Activated CD8-positive, alpha-beta T cell treated with anti-CD3 and anti-CD28 coated beads for 36 hours (primary cell): ENCODE measurements around the gene EGFR. TPM values are rescaled to one million over a fixed set of nuclear protein-coding genes. Genes with fewer than 3 reads are reported as not detected.

Source experiments
- ATAC-seq: fragments of 200-7000 bp; cut with Tn5 transposase; one replicate; pipeline ENCODE4 v1.10.0; 2021; ENCODE audit warnings: mild to moderate bottlenecking, moderate library complexity
- CTCF ChIA-PET: fragments of 350-600 bp; sonication (Branson Sonifier 250); formaldehyde crosslinking; loops from one replicate; lab custom pipeline; 2021; ENCODE audit warnings: antibody characterized with exemption; lab: Charles Lee
- POLR2A ChIA-PET: fragments of 350-600 bp; sonication (Branson Sonifier 250); formaldehyde crosslinking; loops from one replicate; lab custom pipeline; 2021; ENCODE audit warnings: antibody characterized with exemption; lab: Charles Lee
- DNase-seq: peaks from one replicate; pipeline ENCODE4 v3.0.0-alpha.2; 2020
- H3K27ac Mint-ChIP-seq: one replicate; pipeline ENCODE4 v1.8.0; 2021; ENCODE audit warnings: mild to moderate bottlenecking, mixed read lengths
- H3K27me3 Mint-ChIP-seq: one replicate; pipeline ENCODE4 v1.8.0; 2021; ENCODE audit warnings: mixed read lengths
- H3K36me3 Mint-ChIP-seq: one replicate; pipeline ENCODE4 v1.8.0; 2021; ENCODE audit warnings: low read depth, mixed read lengths
- H3K4me1 Mint-ChIP-seq: one replicate; pipeline ENCODE4 v1.8.0; 2021; ENCODE audit warnings: low read depth, mixed read lengths
- H3K4me3 Mint-ChIP-seq: one replicate; pipeline ENCODE4 v1.8.0; 2021; ENCODE audit warnings: mild to moderate bottlenecking, moderate library complexity, mixed read lengths
- H3K9me3 Mint-ChIP-seq: one replicate; pipeline ENCODE4 v1.8.0; 2021; ENCODE audit warnings: mixed read lengths
- intact Hi-C: fragments of 100-400 bp; cut with micrococcal nuclease; formaldehyde crosslinking; loops from one replicate; pipeline ENCODE4 v1.10.0; 2022
- total RNA-seq, 2 experiments: library from RNA; stranded (reverse); gene quantifications; one replicate each; pipeline ENCODE4 v1.2.3, GENCODE V29; 2021
- TF ChIP-seq, protein P1 (sequence below): fragments of 200-600 bp; IDR thresholded peaks from one replicate; pipeline ENCODE4 v1.8.0; 2022; ENCODE audit warnings: antibody characterized with exemption, mild to moderate bottlenecking

The EGFR gene
- total RNA-seq, 2 experiments from 2014 or later = not detected

DNA sequence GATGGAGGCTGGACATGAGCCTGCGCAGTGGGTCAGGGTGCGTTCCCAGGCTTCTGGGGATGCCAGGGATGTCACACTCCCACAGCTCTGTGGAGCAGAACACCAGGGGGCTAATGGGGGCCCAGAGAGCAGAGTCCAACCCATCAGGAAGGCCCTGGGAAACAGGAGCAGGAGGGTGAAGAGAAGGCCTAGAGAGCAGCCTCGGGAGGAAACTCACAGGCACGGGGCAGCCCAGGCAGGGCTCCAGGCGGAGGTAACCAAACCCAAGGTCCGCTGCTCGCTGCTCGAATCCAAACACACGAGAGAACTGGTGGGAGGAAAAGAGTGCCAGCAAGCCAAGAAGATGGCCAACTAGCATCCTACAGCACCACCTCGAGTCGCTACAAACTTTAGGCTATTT is 215.6 kb downstream of the EGFR start:
- intact Hi-C loops = no loop called here
- ATAC-seq = no peak
- ChIA-PET CTCF (interaction anchor here (1.3 kb wide), 1 partner anchor 14 kb away, joined by 3 read pairs; no protein-coding TSS in a partner anchor), POLR2A (no interaction called here)
- no peak overlapping the region for H3K4me3 Mint-ChIP-seq
- no peaks in the 10 kb centered on the region for H3K36me3 Mint-ChIP-seq
- no peak for DNase-seq
- peaks cover 12% of the 10 kb centered on the region for H3K27me3 Mint-ChIP-seq
- TF ChIP-seq, protein P1, sequence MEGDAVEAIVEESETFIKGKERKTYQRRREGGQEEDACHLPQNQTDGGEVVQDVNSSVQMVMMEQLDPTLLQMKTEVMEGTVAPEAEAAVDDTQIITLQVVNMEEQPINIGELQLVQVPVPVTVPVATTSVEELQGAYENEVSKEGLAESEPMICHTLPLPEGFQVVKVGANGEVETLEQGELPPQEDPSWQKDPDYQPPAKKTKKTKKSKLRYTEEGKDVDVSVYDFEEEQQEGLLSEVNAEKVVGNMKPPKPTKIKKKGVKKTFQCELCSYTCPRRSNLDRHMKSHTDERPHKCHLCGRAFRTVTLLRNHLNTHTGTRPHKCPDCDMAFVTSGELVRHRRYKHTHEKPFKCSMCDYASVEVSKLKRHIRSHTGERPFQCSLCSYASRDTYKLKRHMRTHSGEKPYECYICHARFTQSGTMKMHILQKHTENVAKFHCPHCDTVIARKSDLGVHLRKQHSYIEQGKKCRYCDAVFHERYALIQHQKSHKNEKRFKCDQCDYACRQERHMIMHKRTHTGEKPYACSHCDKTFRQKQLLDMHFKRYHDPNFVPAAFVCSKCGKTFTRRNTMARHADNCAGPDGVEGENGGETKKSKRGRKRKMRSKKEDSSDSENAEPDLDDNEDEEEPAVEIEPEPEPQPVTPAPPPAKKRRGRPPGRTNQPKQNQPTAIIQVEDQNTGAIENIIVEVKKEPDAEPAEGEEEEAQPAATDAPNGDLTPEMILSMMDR = no peak
- H3K9me3 Mint-ChIP-seq = peaks cover under 1% of the 10 kb centered on the region
- no peaks in the 10 kb centered on the region for H3K4me1 Mint-ChIP-seq
- H3K27ac Mint-ChIP-seq = no peak overlapping the region

DNA sequence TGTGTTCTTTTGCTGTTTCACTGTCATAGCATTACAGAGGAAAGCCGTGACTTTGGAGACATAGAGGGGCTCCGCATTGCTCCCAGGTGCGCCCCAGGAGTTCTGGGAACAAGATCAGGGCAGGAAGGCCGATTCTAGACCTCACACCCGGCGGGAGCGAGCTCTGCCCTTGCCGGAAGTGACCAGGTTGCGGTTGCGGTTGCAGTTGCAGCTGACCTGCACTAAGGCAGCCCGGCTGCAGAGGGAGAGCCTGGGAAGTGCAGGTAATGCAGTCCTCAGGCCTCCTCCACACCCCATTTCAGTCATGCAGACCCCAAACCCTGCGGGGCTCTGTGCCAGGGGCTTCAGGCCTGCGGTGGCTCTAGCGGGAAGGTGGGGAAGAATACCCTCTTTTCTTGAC is 216.3 kb downstream of the EGFR start:
- no peak overlapping the region for H3K4me3 Mint-ChIP-seq
- DNase-seq (no peak), ATAC-seq (no peak)
- no peaks in the 10 kb centered on the region for H3K9me3 Mint-ChIP-seq
- TF ChIP-seq, protein P1 = no peak
- ChIA-PET POLR2A (no interaction called here), CTCF (interaction anchor here (1.3 kb wide), 1 partner anchor 13 kb away, joined by 3 read pairs; no protein-coding TSS in a partner anchor)
- no peak overlapping the region for H3K27ac Mint-ChIP-seq
- peaks cover 13% of the 10 kb centered on the region for H3K27me3 Mint-ChIP-seq
- intact Hi-C loops = no loop called here
- H3K36me3 Mint-ChIP-seq = no peaks in the 10 kb centered on the region
- no peaks in the 10 kb centered on the region for H3K4me1 Mint-ChIP-seq

DNA sequence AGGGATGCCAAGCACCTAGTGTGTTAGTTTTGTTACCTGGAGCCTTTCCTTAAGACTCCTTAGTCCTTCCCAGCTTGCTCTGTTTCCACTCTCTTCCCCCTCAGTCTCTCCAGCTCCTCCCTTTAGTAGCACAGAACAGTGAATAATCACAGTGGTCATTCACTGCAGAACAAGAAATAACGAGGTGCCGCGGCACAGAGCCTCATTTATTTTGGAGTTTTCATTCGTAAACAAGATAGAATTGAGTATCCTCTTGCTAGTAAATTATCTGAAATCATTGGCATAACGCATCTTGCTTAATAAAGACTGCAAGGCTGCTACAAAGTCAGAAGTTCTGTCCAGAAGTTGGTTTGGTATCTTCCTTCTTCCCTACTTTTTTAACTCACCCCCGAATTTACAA is 217.0 kb downstream of the EGFR start:
- DNase-seq (no peak), ATAC-seq (no peak)
- CTCF ChIA-PET = no interaction called here
- no peaks in the 10 kb centered on the region for H3K4me1 Mint-ChIP-seq
- peaks cover 13% of the 10 kb centered on the region for H3K27me3 Mint-ChIP-seq
- H3K36me3 Mint-ChIP-seq = no peaks in the 10 kb centered on the region
- intact Hi-C loops = no loop called here
- TF ChIP-seq, protein P1 = no peak
- no peak overlapping the region for H3K27ac Mint-ChIP-seq
- POLR2A ChIA-PET = no interaction called here
- no peak overlapping the region for H3K4me3 Mint-ChIP-seq
- H3K9me3 Mint-ChIP-seq = no peaks in the 10 kb centered on the region

DNA sequence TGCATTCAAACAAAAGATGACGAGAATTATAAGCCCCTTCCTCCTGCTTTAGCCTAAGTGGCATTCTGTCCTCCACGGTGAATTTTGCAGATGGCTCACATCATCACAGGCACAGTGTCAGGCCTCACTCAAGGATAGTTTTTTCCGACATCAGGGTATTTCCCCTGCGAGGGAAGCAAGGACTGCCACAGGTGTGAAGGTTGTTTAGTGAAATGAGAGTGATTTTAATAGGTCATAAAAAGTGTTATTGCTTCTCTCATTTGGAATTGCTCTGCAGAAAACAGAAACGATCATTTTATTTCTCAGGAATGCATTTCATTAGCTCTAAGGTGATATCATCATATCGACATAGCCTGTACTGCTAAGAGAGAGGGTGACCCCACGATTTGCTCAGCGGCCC is 217.7 kb downstream of the EGFR start:
- H3K27me3 Mint-ChIP-seq = peaks cover 13% of the 10 kb centered on the region
- CTCF ChIA-PET = interaction anchor here (0.9 kb wide), 1 partner anchor 19 kb away, joined by 4 read pairs; no protein-coding TSS in a partner anchor
- TF ChIP-seq, protein P1 = no peak
- H3K4me3 Mint-ChIP-seq = no peak overlapping the region
- H3K9me3 Mint-ChIP-seq = no peaks in the 10 kb centered on the region
- no peaks in the 10 kb centered on the region for H3K36me3 Mint-ChIP-seq
- no peaks in the 10 kb centered on the region for H3K4me1 Mint-ChIP-seq
- intact Hi-C loops = no loop called here
- no peak overlapping the region for H3K27ac Mint-ChIP-seq
- ATAC-seq = no peak
- no peak for DNase-seq
- POLR2A ChIA-PET = no interaction called here

DNA sequence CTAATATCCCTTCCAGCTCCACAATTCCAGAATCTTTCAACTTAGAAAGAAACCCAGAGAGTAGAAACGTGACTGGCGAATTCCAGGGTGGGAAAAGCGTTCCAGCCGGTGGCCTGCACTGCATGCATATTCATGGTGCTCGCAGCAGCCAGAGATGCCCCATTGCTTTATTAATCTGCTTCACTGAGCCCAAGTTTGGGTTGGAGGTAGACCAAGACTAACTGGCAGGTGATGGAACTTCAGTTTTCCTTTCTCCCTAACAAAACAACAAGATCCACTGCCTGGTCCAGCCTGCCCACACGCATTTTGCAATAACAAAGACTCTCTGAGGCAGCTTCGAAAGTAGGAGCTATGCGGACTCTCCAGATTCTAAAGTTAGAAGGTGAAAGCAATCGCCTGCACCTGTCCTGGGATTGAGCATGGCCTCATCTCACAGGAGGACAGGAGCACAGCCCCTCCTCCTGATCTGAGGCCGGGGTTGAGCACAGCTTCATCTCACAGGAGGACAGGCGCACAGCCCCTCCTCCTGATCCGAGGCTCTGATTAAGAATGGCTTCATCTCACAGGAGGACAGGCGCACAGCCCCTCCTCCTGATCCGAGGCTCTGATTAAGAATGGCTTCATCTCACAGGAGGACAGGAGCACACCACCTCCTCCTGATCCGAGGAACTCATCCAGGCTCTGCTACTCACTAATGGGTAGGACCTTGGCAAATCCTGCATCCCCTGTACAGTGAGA is 218.5 kb downstream of the EGFR start:
- Mint-ChIP-seq H3K36me3 (no peaks in the 10 kb centered on the region), H3K4me3 (no peak overlapping the region), H3K9me3 (no peaks in the 10 kb centered on the region), H3K27me3 (peaks cover 11% of the 10 kb centered on the region), H3K4me1 (no peaks in the 10 kb centered on the region), H3K27ac (no peak overlapping the region)
- ChIA-PET POLR2A (no interaction called here), CTCF (interaction anchor here (0.9 to 1.4 kb wide), 2 partner anchors 17 to 18 kb away, joined by 4 to 12 read pairs; no protein-coding TSS in a partner anchor)
- DNase-seq = no peak
- intact Hi-C loops = no loop called here
- ATAC-seq = no peak
- TF ChIP-seq, protein P1 = no peak
